ENCODE results near the gene NEDD4L.

- TF ChIP-seq EZH2 (IDR thresholded peaks at IDR 0.05; ENCODE audit: low read length) (no peak), CTCF (optimal IDR thresholded peaks at IDR 0.05 in 1 of 3, IDR thresholded peaks at IDR 0.05 in 1 of 3, conservative IDR thresholded peaks at IDR 0.05 in 1 of 3; ENCODE audit: extremely low read depth in 1 of 3, insufficient read depth in 2 of 3, low read length in 3 of 3) (no peak)
Measured at GRCh38 chr18:58208207-58208932, 164.3 kb downstream of the NEDD4L start.

All from keratinocyte (primary cell).